HepG2 (cell line): ENCODE results near the gene FKBP1B. TPM values are rescaled to one million over a fixed set of nuclear protein-coding genes. Genes with fewer than 3 reads are reported as not detected.

Source experiments
- CC2D1A ChIP-seq: sonication (generic); formaldehyde crosslinking; IDR thresholded peaks from 2 replicates; pipeline ENCODE4 v1.8.1; 2023; ENCODE audit warnings: mild to moderate bottlenecking, missing genetic modification reagents
- CEBPB ChIP-seq: IDR thresholded peaks from 2 replicates; pipeline ENCODE4 v1.6.1; 2011; ENCODE audit warnings: low read depth, low read length, improper control_type of control experiment, borderline replicate concordance
- CHD4 ChIP-seq: fragments of 200-600 bp; sonication (generic); IDR thresholded peaks from 2 replicates; pipeline ENCODE4 v1.7.0; 2017; ENCODE audit warnings: mild to moderate bottlenecking, low read length, borderline replicate concordance
- GFI1 ChIP-seq: sonication (generic); formaldehyde crosslinking; IDR thresholded peaks from 2 replicates; pipeline ENCODE4 v1.5.0; 2020; ENCODE audit warnings: missing genetic modification reagents, mild to moderate bottlenecking, borderline replicate concordance
- HNRNPUL1 ChIP-seq: fragments of 200-400 bp; formaldehyde crosslinking; IDR thresholded peaks from 2 replicates; pipeline ENCODE4 v1.6.1; 2017; ENCODE audit warnings: low read depth, mild to moderate bottlenecking, low read length, moderate library complexity
- IKZF4 ChIP-seq: sonication (generic); formaldehyde crosslinking; IDR thresholded peaks from 2 replicates; pipeline ENCODE4 v1.5.1; 2020; ENCODE audit warnings: borderline replicate concordance, mild to moderate bottlenecking, low read depth, missing genetic modification reagents; ENCODE audit errors: not compliant biosample characterization
- KLF6 ChIP-seq: IDR thresholded peaks from 2 replicates; pipeline ENCODE4 v1.8.0; 2016; ENCODE audit warnings: missing biosample characterization, missing genetic modification reagents
- MAZ ChIP-seq, 2 experiments: sonication (generic) in 1 of 2; formaldehyde crosslinking in 1 of 2; IDR thresholded peaks; 2 replicates each; pipeline versions ENCODE4 v1.5.0 to v1.6.1; 2012 to 2020; ENCODE audit warnings: low read depth in 2 of 2, mild to moderate bottlenecking in 2 of 2, borderline replicate concordance in 1 of 2, improper control_type of control experiment in 1 of 2, low read length in 1 of 2, missing genetic modification reagents in 1 of 2, moderate library complexity in 1 of 2
- MXD3 ChIP-seq: IDR thresholded peaks from 2 replicates; pipeline ENCODE4 v1.6.1; 2016; ENCODE audit warnings: mild to moderate bottlenecking, missing biosample characterization, missing genetic modification reagents
- PPARG ChIP-seq: conservative IDR thresholded peaks from 2 replicates; pipeline ENCODE4 v1.6.1; 2016; ENCODE audit warnings: missing biosample characterization, missing genetic modification reagents
- PTBP1 ChIP-seq: fragments of 200-400 bp; formaldehyde crosslinking; IDR thresholded peaks from 2 replicates; pipeline ENCODE4 v1.6.1; 2018; ENCODE audit warnings: low read length, low read depth; ENCODE audit not compliant: poor library complexity, severe bottlenecking
- TBL1XR1 ChIP-seq: fragments of 150-350 bp; IDR thresholded peaks from 2 replicates; pipeline ENCODE4 v1.6.1; 2014; ENCODE audit warnings: borderline replicate concordance, low read length; ENCODE audit not compliant: partially characterized antibody
- TOE1 ChIP-seq: sonication (generic); formaldehyde crosslinking; IDR thresholded peaks from 2 replicates; pipeline ENCODE4 v1.4.0; 2020; ENCODE audit warnings: mild to moderate bottlenecking, missing genetic modification reagents
- ZNF124 ChIP-seq: sonication (generic); formaldehyde crosslinking; IDR thresholded peaks from 2 replicates; pipeline ENCODE4 v1.4.0; 2020; ENCODE audit warnings: missing genetic modification reagents
- ZNF263 ChIP-seq: sonication (generic); formaldehyde crosslinking; IDR thresholded peaks from 2 replicates; pipeline ENCODE4 v1.4.0; 2020; ENCODE audit warnings: missing genetic modification reagents
- ZNF33B ChIP-seq: sonication (generic); formaldehyde crosslinking; IDR thresholded peaks from 2 replicates; pipeline ENCODE4 v1.5.1; 2020; ENCODE audit warnings: mild to moderate bottlenecking, missing genetic modification reagents
- ZNF510 ChIP-seq: sonication (generic); formaldehyde crosslinking; IDR thresholded peaks from 2 replicates; pipeline ENCODE4 v1.4.0; 2020; ENCODE audit warnings: low read depth, mild to moderate bottlenecking, missing genetic modification reagents
- ZNF768 ChIP-seq: sonication (generic); formaldehyde crosslinking; IDR thresholded peaks from 2 replicates; pipeline ENCODE4 v1.4.0; 2020; ENCODE audit warnings: missing genetic modification reagents
- ZNF850 ChIP-seq: sonication (generic); formaldehyde crosslinking; conservative IDR thresholded peaks from 2 replicates; pipeline ENCODE4 v1.9.0; 2021; ENCODE audit warnings: mild to moderate bottlenecking, missing genetic modification reagents
- polyA plus RNA-seq, 8 experiments: library from polyadenylated mRNA; depleted of rRNA in 3 of 8; stranded (reverse) in 7 of 8; unstranded in 1 of 8; fragments of >200 nt; fragmentation: Illumina TruSeq in 4 of 8; extraction: Trizol in 4 of 8; gene quantifications; 2 replicates each; pipeline versions ENCODE4 v1.2.1 to v1.2.3, GENCODE V29; 2011 to 2016; ENCODE audit warnings: low read depth in 4 of 8, missing spikeins in 1 of 8, mixed read lengths in 1 of 8; ENCODE audit not compliant: insufficient read depth in 1 of 8
- total RNA-seq, 5 experiments: library from RNA; depleted of rRNA; stranded (reverse); fragments of >200 nt; fragmentation: Illumina TruSeq; extraction: Trizol; gene quantifications; 2 replicates each; pipeline ENCODE4 v1.2.3, GENCODE V29; 2016; ENCODE audit warnings: low read depth in 1 of 5
- TF ChIP-seq, protein P1 (sequence below): sonication (generic); formaldehyde crosslinking; IDR thresholded peaks from 2 replicates; pipeline ENCODE4 v1.4.0; 2020; ENCODE audit warnings: missing genetic modification reagents, low read depth, mild to moderate bottlenecking, borderline replicate concordance
- TF ChIP-seq, protein P2 (sequence below): sonication (generic); formaldehyde crosslinking; IDR thresholded peaks from 2 replicates; pipeline ENCODE4 v1.8.1; 2023; ENCODE audit warnings: missing genetic modification reagents, mild to moderate bottlenecking, borderline replicate concordance
- TF ChIP-seq, protein P3 (sequence below): sonication (generic); formaldehyde crosslinking; IDR thresholded peaks from 2 replicates; pipeline ENCODE4 v1.8.0; 2022; ENCODE audit warnings: mild to moderate bottlenecking, missing genetic modification reagents; ENCODE audit not compliant: insufficient replicate concordance
- TF ChIP-seq, protein P4 (sequence below): sonication (generic); formaldehyde crosslinking; IDR thresholded peaks from 2 replicates; pipeline ENCODE4 v1.9.0; 2021; ENCODE audit warnings: missing genetic modification reagents, mild to moderate bottlenecking, borderline replicate concordance

Gene FKBP1B
- total and polyA plus RNA-seq, 2 of the 13 experiments (the other 11 are each of a cell fraction or from before 2014, with no cell fraction given), result 35.2 to 96.3 TPM

DNA sequence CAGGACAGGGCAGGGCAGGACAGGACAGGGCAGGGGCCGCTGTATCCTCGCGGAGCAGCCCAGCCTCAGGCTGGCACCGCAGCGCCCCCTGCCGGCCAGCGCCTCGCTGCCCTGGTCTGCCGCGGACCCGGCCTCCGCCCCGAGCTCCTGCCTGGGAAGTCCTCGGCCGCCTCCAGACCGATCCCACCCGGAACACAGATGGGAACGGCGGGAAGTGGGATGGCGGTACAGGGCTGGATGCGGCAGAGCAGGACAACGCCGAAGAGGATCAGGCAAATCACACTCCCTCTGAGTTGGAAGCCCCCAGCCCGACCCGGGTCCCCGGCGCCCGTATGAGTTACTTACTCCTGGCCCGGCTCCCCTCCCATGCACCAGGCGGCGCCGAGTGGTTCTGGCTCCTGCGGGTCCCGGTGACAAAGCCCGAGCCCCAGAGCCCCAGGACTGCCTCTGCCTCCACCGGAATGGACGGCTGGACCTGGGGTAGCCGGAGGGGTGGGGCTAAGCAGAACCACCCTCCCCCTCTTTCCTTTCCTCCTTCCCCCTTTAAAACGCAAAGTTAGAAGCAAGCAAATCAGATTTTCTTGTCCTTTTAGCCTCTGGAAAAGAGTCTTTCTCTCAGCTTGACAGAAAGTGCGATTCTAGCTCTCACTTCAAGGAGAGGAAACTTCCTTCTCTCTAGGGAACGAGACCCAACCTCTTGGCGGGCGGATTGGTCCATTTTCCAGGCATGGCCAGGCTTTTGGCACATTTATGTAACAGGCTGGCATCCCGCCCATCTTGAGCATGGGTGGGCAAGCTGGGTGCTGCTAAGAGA, 35.1 kb downstream of the FKBP1B start, which contains the start of gene TP53I3 (continued):
- TF ChIP-seq, protein P1, sequence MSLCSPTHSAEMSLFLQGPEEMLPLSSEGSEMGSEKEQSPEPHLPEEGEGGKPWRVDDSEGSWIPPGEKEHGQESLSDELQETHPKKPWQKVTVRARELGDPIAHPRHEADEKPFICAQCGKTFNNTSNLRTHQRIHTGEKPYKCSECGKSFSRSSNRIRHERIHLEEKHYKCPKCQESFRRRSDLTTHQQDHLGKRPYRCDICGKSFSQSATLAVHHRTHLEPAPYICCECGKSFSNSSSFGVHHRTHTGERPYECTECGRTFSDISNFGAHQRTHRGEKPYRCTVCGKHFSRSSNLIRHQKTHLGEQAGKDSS, result peak; percentile 89; the same call in 1 of the 2 replicates
- TF ChIP-seq KLF6 (CRISPR knock-in tag), result peak; percentile 82
- peak; percentile 48; the same call in 1 of the 2 replicates for TF ChIP-seq ZNF124 (CRISPR knock-in tag)
- TF ChIP-seq PTBP1, result peak; percentile 76
- no peak for TF ChIP-seq ZNF850 (CRISPR knock-in tag)
- no peak; the same call in 1 of the 2 replicates for TF ChIP-seq GFI1 (CRISPR knock-in tag)
- TF ChIP-seq, protein P2, sequence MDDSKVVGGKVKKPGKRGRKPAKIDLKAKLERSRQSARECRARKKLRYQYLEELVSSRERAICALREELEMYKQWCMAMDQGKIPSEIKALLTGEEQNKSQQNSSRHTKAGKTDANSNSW (CRISPR knock-in tag), result 0 out of 2 replicates have a peak, but pooled peaks have one; percentile 26
- TF ChIP-seq ZNF768, result peak; percentile 87
- peak; percentile 27 for TF ChIP-seq IKZF4 (CRISPR knock-in tag)
- no peak for TF ChIP-seq TBL1XR1
- TF ChIP-seq MAZ (IDR thresholded peaks at IDR 0.05; ENCODE audit: borderline replicate concordance, low read depth, low read length), result peak; percentile 6; the same call in 1 of the 2 replicates
- TF ChIP-seq MAZ (CRISPR knock-in tag; IDR thresholded peaks at IDR 0.05; ENCODE audit: low read depth), result peak; percentile 98
- TF ChIP-seq ZNF263 (CRISPR knock-in tag), result peak; percentile 23; the same call in 1 of the 2 replicates
- no peak for TF ChIP-seq CHD4
- no peak for TF ChIP-seq ZNF510 (CRISPR knock-in tag)
- TF ChIP-seq CC2D1A (CRISPR knock-in tag), result no peak
- peak; percentile 45; the same call in 1 of the 2 replicates for TF ChIP-seq PPARG
- TF ChIP-seq HNRNPUL1, result no peak
- TF ChIP-seq, protein P3, sequence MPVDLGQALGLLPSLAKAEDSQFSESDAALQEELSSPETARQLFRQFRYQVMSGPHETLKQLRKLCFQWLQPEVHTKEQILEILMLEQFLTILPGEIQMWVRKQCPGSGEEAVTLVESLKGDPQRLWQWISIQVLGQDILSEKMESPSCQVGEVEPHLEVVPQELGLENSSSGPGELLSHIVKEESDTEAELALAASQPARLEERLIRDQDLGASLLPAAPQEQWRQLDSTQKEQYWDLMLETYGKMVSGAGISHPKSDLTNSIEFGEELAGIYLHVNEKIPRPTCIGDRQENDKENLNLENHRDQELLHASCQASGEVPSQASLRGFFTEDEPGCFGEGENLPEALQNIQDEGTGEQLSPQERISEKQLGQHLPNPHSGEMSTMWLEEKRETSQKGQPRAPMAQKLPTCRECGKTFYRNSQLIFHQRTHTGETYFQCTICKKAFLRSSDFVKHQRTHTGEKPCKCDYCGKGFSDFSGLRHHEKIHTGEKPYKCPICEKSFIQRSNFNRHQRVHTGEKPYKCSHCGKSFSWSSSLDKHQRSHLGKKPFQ (CRISPR knock-in tag), result peak; percentile 91
- TF ChIP-seq, protein P4, sequence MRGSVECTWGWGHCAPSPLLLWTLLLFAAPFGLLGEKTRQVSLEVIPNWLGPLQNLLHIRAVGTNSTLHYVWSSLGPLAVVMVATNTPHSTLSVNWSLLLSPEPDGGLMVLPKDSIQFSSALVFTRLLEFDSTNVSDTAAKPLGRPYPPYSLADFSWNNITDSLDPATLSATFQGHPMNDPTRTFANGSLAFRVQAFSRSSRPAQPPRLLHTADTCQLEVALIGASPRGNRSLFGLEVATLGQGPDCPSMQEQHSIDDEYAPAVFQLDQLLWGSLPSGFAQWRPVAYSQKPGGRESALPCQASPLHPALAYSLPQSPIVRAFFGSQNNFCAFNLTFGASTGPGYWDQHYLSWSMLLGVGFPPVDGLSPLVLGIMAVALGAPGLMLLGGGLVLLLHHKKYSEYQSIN (CRISPR knock-in tag), result no peak
- peak; percentile 85; the same call in 1 of the 2 replicates for TF ChIP-seq ZNF33B (CRISPR knock-in tag)
- TF ChIP-seq MXD3 (CRISPR knock-in tag), result peak; percentile 88
- TF ChIP-seq CEBPB, result no peak
- 0 out of 2 replicates have a peak, but pooled peaks have one; percentile 33 for TF ChIP-seq TOE1 (CRISPR knock-in tag)
